ENCODE data around the gene ABCC2. TPM values are rescaled to one million over a fixed set of nuclear protein-coding genes. Genes with fewer than 3 reads are reported as not detected.
A peak's percentile ranks its signal among the peaks of the same experiment; 100 is the strongest.

Gene ABCC2
- total and polyA plus RNA-seq, 2 of the 4 experiments (the other 2 are of a cell fraction), result 0.21 to 0.36 TPM

- Histone ChIP-seq H4K5ac (ENCODE audit: low read depth, low read length) (no peak overlapping the region), H4K20me1 (ENCODE audit: insufficient read depth, low read length) (no peaks in the 10 kb centered on the region), H3K4ac (ENCODE audit: low read depth, low read length) (0 out of 2 replicates have a peak overlapping the region, but pooled peaks have one; percentile 11), H3K9ac (ENCODE audit: low read depth, low read length) (no peak overlapping the region), H3K27ac (ENCODE audit: insufficient read depth, low read length) (peak overlapping the region; percentile 31; the same call in 1 of the 2 replicates), H3K14ac (replicated peaks; ENCODE audit: low read depth, low read length) (no peak overlapping the region; the same call in 1 of the 2 replicates), H4K8ac (ENCODE audit: low read depth in 2 of 2, low read length in 2 of 2) (no peak overlapping the region), H3K9me1 (ENCODE audit: insufficient read depth, low read length) (peaks cover 8% of the 10 kb centered on the region), H2AFZ (replicated peaks; ENCODE audit: low read length, poor library complexity) (peak overlapping the region; percentile 24), H2AK9ac (replicated peaks; ENCODE audit: low read depth, low read length, poor library complexity) (peak overlapping the region; percentile 38), H2BK20ac (ENCODE audit: low read depth, low read length) (peak overlapping the region; percentile 32; the same call in 1 of the 2 replicates), H3K4me2 (ENCODE audit: low read depth, low read length) (peak overlapping the region; percentile 7; the same call in 1 of the 2 replicates), H3K56ac (ENCODE audit: extremely low read depth, insufficient read depth, low read length) (no peak overlapping the region), H2AK5ac (ENCODE audit: low read depth, low read length) (no peak overlapping the region), H3K23ac (ENCODE audit: low read depth, low read length) (no peak overlapping the region; the same call in 1 of the 2 replicates), H3K9me3 (ENCODE audit: control insufficient read depth, insufficient read depth, low read length) (no peaks in the 10 kb centered on the region), H3K4me3 (ENCODE audit: insufficient read depth, low read depth, low read length) (no peak overlapping the region), H2BK120ac (ENCODE audit: low read depth, low read length) (peak overlapping the region; percentile 3), H2BK15ac (ENCODE audit: low read depth, low read length) (0 out of 3 replicates have a peak overlapping the region, but pooled peaks have one; percentile 48), H3K36me3 (ENCODE audit: control insufficient read depth, insufficient read depth, low read length) (no peaks in the 10 kb centered on the region), H3K4me1 (ENCODE audit: control insufficient read depth, insufficient read depth, low read length) (peaks cover 13% of the 10 kb centered on the region), H2BK5ac (ENCODE audit: low read depth, low read length, poor library complexity, severe bottlenecking) (peak overlapping the region; percentile 7), H3K18ac (ENCODE audit: low read depth, low read length) (no peak overlapping the region), H4K91ac (ENCODE audit: insufficient read depth, low read depth, low read length) (no peak overlapping the region), H3K27me3 (ENCODE audit: control insufficient read depth, insufficient read depth, low read length) (no peaks in the 10 kb centered on the region), H3K79me1 (ENCODE audit: low read depth in 1 of 2, low read length in 2 of 2) (no peaks in the 10 kb centered on the region)
- in situ Hi-C loops (cut with MboI; ENCODE audit: low sequenced_read_pairs) (no loop called here), intact Hi-C loops (cut with micrococcal nuclease) (no loop called here), dilution Hi-C loops (cut with HindIII; ENCODE audit: low sequenced_read_pairs, unreplicated experiment) (no loop called here)
- ChIA-PET POLR2A (ENCODE audit: unreplicated experiment) (interaction anchor here (0.6 kb wide), 2 partner anchors 9 to 1120 kb away, joined by 3 to 9 read pairs; no protein-coding TSS in a partner anchor), CTCF (no interaction called here)
- peak; percentile 70 for ATAC-seq (ENCODE audit: low read depth)
- peak; percentile 73 for DNase-seq
- BruUV-seq (replicated peaks), result no TSS peak
- peak; percentile 64 for TF ChIP-seq CEBPB (IDR thresholded peaks at IDR 0.05; ENCODE audit: low read depth, low read length)
- 0 out of 2 replicates have a peak, but pooled peaks have one; percentile 16 for TF ChIP-seq FOS (IDR thresholded peaks at IDR 0.05; ENCODE audit: low read depth, low read length)
- no peak for TF ChIP-seq CHD1 (IDR thresholded peaks at IDR 0.05; ENCODE audit: low read depth, low read length)
- no peak for TF ChIP-seq BHLHE40 (IDR thresholded peaks at IDR 0.05; ENCODE audit: low read depth, low read length)
- no peak for TF ChIP-seq RFX5 (IDR thresholded peaks at IDR 0.05; ENCODE audit: low read depth, low read length)
- WGBS, 2 experiments (ENCODE audit: extremely low coverage in 2 of 2, insufficient read length in 1 of 2), result no CpG with 5 or more reads among the region's 6 CpGs
Measured at GRCh38 chr10:99788598-99789256, 6.3 kb downstream of the ABCC2 start.

All from IMR-90 (cell line).